HepG2 (cell line): ENCODE results near the gene SETD1A. TPM values are rescaled to one million over a fixed set of nuclear protein-coding genes. Genes with fewer than 3 reads are reported as not detected.

Experiments used
- CREB3 ChIP-seq: sonication (generic); formaldehyde crosslinking; IDR thresholded peaks from 2 replicates; pipeline ENCODE4 v1.5.0; 2020; ENCODE audit warnings: missing genetic modification reagents
- FOXM1 ChIP-seq: sonication (generic); formaldehyde crosslinking; IDR thresholded peaks from 2 replicates; pipeline ENCODE4 v1.5.0; 2020; ENCODE audit warnings: missing genetic modification reagents
- GATAD2A ChIP-seq: IDR thresholded peaks from 2 replicates; pipeline ENCODE4 v1.6.1; 2016
- IKZF1 ChIP-seq: fragments of 450-650 bp; IDR thresholded peaks from 2 replicates; pipeline ENCODE4 v1.7.1; 2016
- NFE2L2 ChIP-seq: fragments of 150-350 bp; IDR thresholded peaks from 2 replicates; pipeline ENCODE4 v1.6.1; 2014; ENCODE audit warnings: low read length
- NR0B2 ChIP-seq: sonication (generic); formaldehyde crosslinking; IDR thresholded peaks from 2 replicates; pipeline ENCODE4 v1.4.0; 2020; ENCODE audit warnings: mild to moderate bottlenecking, missing genetic modification reagents
- PAXIP1 ChIP-seq: sonication (generic); formaldehyde crosslinking; conservative IDR thresholded peaks from 2 replicates; pipeline ENCODE4 v1.4.0; 2020; ENCODE audit warnings: mild to moderate bottlenecking, missing genetic modification reagents, moderate library complexity
- PHF8 ChIP-seq: sonication (generic); formaldehyde crosslinking; IDR thresholded peaks from 2 replicates; pipeline ENCODE4 v1.5.0; 2020; ENCODE audit warnings: missing genetic modification reagents
- SMC3 ChIP-seq: IDR thresholded peaks from 2 replicates; pipeline ENCODE4 v1.6.1; 2011; ENCODE audit warnings: low read length, improper control_type of control experiment
- ZFP82 ChIP-seq: sonication (generic); formaldehyde crosslinking; IDR thresholded peaks from 2 replicates; pipeline ENCODE4 v1.5.1; 2020; ENCODE audit warnings: mild to moderate bottlenecking, missing genetic modification reagents, borderline replicate concordance
- ZFP91 ChIP-seq: sonication (generic); formaldehyde crosslinking; IDR thresholded peaks from 2 replicates; pipeline ENCODE4 v1.9.0; 2022; ENCODE audit warnings: missing genetic modification reagents, mild to moderate bottlenecking, borderline replicate concordance
- ZNF260 ChIP-seq: sonication (generic); formaldehyde crosslinking; IDR thresholded peaks from 2 replicates; pipeline ENCODE4 v1.4.0; 2020; ENCODE audit warnings: missing genetic modification reagents, low read depth, mild to moderate bottlenecking, borderline replicate concordance
- ZNF30 ChIP-seq: sonication (generic); formaldehyde crosslinking; IDR thresholded peaks from 2 replicates; pipeline ENCODE4 v1.5.0; 2020; ENCODE audit warnings: mild to moderate bottlenecking, missing genetic modification reagents
- ZNF616 ChIP-seq: sonication (generic); formaldehyde crosslinking; IDR thresholded peaks from 2 replicates; pipeline ENCODE4 v1.5.0; 2020; ENCODE audit warnings: low read depth, mild to moderate bottlenecking, missing genetic modification reagents
- ZNF670 ChIP-seq: sonication (generic); formaldehyde crosslinking; IDR thresholded peaks from 2 replicates; pipeline ENCODE4 v1.8.0; 2022; ENCODE audit warnings: mild to moderate bottlenecking, missing genetic modification reagents, borderline replicate concordance
- polyA plus RNA-seq, 8 experiments: library from polyadenylated mRNA; depleted of rRNA in 3 of 8; stranded (reverse) in 7 of 8; unstranded in 1 of 8; fragments of >200 nt; fragmentation: Illumina TruSeq in 4 of 8; extraction: Trizol in 4 of 8; gene quantifications; 2 replicates each; pipeline versions ENCODE4 v1.2.1 to v1.2.3, GENCODE V29; 2011 to 2016; ENCODE audit warnings: low read depth in 4 of 8, missing spikeins in 1 of 8, mixed read lengths in 1 of 8; ENCODE audit not compliant: insufficient read depth in 1 of 8
- total RNA-seq, 5 experiments: library from RNA; depleted of rRNA; stranded (reverse); fragments of >200 nt; fragmentation: Illumina TruSeq; extraction: Trizol; gene quantifications; 2 replicates each; pipeline ENCODE4 v1.2.3, GENCODE V29; 2016; ENCODE audit warnings: low read depth in 1 of 5
- TF ChIP-seq, protein P1 (sequence below): sonication (generic); IDR thresholded peaks from 2 replicates; pipeline ENCODE4 v1.6.1; 2016; ENCODE audit warnings: low read depth, borderline replicate concordance
- TF ChIP-seq, protein P2 (sequence below): IDR thresholded peaks from 2 replicates; pipeline ENCODE4 v1.6.1; 2016; ENCODE audit warnings: missing biosample characterization, missing genetic modification reagents, low read depth
- TF ChIP-seq, protein P3 (sequence below): sonication (generic); formaldehyde crosslinking; IDR thresholded peaks from 2 replicates; pipeline ENCODE4 v1.4.0; 2020; ENCODE audit warnings: missing genetic modification reagents, borderline replicate concordance

SETD1A gene
- total and polyA plus RNA-seq, 2 of the 13 experiments (the other 11 are each of a cell fraction or from before 2014, with no cell fraction given): 3.8 to 5.6 TPM

GRCh38 chr16:31033709-31034492, 76.3 kb downstream of the SETD1A start (continued):
- TF ChIP-seq GATAD2A (CRISPR knock-in tag) (peak; percentile 23; the same call in 1 of the 2 replicates), ZFP91 (CRISPR knock-in tag) (peak; percentile 51; the same call in 1 of the 2 replicates), IKZF1 (no peak), NR0B2 (CRISPR knock-in tag) (peak; percentile 58; the same call in 1 of the 2 replicates), SMC3 (no peak), ZNF260 (CRISPR knock-in tag) (no peak), CREB3 (CRISPR knock-in tag) (no peak), ZNF670 (CRISPR knock-in tag) (no peak), NFE2L2 (no peak), ZNF30 (no peak), ZFP82 (CRISPR knock-in tag) (0 out of 2 replicates have a peak, but pooled peaks have one; percentile 84), ZNF616 (CRISPR knock-in tag) (no peak), FOXM1 (CRISPR knock-in tag) (no peak), PHF8 (CRISPR knock-in tag) (peak; percentile 51; the same call in 1 of the 2 replicates), PAXIP1 (CRISPR knock-in tag) (peak; percentile 56)
- TF ChIP-seq, protein P1, sequence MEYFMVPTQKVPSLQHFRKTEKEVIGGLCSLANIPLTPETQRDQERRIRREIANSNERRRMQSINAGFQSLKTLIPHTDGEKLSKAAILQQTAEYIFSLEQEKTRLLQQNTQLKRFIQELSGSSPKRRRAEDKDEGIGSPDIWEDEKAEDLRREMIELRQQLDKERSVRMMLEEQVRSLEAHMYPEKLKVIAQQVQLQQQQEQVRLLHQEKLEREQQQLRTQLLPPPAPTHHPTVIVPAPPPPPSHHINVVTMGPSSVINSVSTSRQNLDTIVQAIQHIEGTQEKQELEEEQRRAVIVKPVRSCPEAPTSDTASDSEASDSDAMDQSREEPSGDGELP: peak; percentile 8; the same call in 1 of the 2 replicates
- TF ChIP-seq, protein P2, sequence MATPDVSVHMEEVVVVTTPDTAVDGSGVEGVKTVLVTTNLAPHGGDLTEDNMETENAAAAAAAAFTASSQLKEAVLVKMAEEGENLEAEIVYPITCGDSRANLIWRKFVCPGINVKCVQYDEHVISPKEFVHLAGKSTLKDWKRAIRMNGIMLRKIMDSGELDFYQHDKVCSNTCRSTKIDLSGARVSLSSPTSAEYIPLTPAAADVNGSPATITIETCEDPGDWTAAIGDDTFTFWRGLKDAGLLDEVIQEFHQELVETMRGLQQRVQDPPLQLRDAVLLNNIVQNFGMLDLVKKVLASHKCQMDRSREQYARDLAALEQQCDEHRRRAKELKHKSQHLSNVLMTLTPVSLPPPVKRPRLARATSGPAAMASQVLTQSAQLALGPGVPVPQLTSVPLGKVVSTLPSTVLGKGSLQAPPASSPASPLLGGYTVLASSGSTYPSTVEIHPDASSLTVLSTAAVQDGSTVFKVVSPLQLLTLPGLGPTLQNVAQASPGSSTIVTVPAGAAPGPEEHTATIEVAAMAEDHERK (CRISPR knock-in tag): no peak; the same call in 1 of the 2 replicates
- TF ChIP-seq, protein P3, sequence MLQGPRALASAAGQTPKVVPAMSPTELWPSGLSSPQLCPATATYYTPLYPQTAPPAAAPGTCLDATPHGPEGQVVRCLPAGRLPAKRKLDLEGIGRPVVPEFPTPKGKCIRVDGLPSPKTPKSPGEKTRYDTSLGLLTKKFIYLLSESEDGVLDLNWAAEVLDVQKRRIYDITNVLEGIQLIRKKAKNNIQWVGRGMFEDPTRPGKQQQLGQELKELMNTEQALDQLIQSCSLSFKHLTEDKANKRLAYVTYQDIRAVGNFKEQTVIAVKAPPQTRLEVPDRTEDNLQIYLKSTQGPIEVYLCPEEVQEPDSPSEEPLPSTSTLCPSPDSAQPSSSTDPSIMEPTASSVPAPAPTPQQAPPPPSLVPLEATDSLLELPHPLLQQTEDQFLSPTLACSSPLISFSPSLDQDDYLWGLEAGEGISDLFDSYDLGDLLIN (CRISPR knock-in tag): 0 out of 2 replicates have a peak, but pooled peaks have one; percentile 34
